ENCODE measurements around the gene DHX58.
A peak's percentile ranks its signal among the peaks of the same experiment; 100 is the strongest.

The DHX58 gene

DNA sequence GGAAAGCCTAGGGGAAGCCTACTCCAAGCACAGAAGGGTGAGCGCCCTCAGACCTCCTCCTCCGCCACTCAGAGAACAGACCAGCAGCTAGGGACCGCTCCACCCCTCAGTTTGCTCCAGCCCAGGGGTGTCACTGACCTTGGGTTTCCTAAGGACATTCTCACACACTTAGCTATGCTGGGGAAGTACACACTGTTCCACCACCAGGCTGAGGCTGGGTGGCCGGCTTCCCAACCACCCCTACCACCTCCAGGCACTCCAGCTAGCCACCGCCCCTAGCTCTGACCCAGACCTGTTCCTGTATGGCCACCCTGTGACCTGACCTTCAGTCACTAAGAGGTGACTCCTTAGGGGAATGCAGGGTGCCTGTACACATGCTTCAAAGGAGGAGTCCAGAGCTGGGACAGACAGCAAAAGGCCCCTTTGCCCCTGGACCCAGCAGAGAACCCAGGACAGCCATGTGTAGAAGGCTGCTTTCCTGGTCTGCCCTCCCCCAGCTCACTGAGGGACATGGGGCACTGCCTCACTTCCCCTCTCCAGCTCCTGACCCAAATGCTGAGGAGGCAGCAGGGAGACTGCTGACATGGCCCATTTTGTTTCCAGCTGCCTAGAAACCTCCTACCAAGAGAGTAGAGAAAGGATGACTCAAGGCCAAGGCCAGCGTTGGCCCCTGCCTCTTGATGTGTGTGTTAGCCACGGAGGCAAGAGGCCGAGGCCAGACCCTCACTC, 16.8 kb upstream of the DHX58 start:
- DNase-seq (ENCODE audit: low read depth): no peak

DNA sequence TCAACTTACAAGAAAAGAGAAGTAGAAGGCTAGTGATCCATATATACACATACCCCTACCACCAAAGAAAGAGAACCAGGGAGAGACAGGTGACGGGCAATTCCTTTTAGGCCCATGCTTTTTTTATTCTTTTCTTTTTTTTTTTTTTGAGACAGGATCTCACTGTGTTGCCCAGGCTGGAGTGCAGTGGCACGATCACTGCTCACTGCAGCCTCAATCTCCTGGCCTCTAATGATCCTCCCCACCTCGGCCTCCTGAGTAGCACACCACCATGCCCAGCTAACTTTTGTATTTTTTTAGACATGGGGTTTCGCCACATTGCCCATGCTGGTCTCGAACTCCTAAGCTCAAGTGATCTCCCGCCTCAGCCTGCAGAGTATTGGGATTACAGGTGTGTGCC, 14.9 kb upstream of the DHX58 start:
- no peak for DNase-seq (ENCODE audit: low read depth)

DNA sequence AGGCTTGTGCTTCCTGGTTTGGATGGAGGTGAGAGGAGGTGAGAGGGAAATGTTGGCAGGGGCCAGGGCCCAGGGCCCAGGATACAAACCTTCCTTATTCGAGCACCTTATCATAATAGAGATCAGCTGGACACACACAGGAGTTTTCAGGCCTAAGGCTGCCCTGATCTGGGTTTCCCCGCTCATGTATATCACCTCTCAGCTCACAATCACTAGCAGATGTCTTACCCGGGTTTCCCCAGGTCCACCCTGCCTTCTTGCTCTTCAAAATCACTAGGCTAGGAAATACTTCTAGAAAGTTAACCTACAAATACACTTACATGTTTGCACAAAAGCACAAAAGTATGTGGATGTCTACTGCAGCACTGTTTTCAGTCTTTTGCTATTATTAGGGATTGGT, 14.3 kb upstream of the DHX58 start:
- DNase-seq (ENCODE audit: low read depth): no peak

DNA sequence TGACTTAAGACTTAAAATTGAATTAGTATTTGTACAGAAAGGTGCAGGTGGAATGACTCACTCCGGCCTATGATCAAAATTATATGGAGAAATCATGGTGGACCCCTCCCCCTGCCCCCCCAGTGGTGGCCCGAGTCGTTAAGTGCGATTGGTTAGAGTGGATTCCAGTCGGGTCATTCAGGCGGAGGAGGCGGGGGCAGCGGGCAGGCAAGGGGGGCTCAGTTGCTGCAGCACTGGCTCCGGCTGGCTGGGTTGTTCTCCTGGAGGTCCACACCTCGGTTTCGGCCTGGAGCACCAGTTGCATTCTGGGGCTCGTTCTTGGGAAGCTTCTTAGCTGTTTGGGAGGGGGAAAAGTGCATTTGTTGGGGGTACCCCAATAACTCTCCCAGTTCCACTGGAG, 13.1 kb upstream of the DHX58 start:
- DNase-seq (ENCODE audit: low read depth): no peak

DNA sequence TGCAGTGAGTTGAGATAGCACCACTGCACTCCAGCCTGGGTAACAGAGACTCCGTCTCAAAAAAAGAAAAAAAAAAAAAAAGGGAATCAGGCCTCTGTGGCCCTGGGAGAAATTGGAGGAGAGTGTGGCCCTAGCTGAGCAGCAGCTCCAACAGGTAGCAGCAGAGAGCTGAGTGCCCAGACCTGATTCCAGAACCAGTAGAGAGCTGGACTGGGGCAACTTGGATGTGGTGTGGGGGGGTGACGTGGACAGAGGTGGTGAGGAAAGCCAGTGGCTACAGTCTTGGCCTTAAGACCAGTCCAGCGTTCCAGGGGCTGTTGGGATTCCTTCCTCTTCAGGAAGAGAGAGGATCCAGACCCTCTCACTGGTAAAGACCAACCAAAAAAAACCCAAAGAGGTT, 11.7 kb upstream of the DHX58 start:
- DNase-seq (ENCODE audit: low read depth): no peak

DNA sequence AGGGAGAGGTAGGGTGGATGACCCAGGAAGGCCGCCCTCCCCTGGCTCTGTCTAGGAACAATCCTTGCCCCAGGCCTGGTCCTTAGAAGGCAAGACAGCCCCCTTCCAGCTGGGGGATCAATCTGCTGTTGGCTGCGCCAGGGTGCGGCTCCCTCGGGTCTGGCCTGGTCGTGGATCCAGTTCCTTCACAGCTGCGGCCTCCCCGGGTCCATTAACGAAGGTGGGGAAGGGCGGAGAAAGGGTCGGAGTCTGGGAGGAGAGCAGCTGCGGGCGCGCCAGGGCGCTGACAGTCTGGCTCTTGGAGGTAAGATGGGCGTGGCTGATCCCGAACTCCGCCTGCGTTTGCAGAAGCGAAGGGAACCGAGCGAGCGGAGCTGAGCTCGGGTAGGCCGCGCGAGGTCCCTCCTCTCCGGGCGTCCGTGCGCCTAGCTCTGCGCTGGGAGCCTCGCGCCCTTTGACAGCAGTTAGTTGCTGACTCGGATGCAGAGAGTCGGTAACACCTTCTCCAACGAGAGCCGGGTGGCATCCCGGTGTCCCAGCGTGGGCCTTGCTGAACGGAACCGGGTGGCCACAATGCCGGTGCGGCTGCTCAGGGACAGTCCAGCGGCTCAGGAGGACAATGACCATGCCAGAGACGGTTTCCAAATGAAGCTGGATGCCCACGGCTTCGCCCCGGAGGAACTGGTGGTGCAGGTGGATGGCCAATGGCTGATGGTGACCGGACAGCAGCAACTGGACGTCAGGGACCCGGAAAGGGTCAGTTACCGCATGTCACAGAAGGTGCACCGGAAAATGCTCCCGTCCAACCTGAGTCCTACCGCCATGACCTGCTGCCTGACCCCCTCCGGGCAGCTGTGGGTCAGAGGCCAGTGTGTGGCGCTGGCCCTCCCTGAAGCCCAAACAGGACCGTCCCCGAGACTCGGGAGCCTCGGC, 10.1 kb upstream of the DHX58 start, which contains the start of gene HSPB9:
TSS of gene HSPB9 (plus strand) at position 434 of the 933 bp plus-strand sequence. CDS start at position 481, 47 bp downstream.
- DNase-seq (ENCODE audit: low read depth): no peak

DNA sequence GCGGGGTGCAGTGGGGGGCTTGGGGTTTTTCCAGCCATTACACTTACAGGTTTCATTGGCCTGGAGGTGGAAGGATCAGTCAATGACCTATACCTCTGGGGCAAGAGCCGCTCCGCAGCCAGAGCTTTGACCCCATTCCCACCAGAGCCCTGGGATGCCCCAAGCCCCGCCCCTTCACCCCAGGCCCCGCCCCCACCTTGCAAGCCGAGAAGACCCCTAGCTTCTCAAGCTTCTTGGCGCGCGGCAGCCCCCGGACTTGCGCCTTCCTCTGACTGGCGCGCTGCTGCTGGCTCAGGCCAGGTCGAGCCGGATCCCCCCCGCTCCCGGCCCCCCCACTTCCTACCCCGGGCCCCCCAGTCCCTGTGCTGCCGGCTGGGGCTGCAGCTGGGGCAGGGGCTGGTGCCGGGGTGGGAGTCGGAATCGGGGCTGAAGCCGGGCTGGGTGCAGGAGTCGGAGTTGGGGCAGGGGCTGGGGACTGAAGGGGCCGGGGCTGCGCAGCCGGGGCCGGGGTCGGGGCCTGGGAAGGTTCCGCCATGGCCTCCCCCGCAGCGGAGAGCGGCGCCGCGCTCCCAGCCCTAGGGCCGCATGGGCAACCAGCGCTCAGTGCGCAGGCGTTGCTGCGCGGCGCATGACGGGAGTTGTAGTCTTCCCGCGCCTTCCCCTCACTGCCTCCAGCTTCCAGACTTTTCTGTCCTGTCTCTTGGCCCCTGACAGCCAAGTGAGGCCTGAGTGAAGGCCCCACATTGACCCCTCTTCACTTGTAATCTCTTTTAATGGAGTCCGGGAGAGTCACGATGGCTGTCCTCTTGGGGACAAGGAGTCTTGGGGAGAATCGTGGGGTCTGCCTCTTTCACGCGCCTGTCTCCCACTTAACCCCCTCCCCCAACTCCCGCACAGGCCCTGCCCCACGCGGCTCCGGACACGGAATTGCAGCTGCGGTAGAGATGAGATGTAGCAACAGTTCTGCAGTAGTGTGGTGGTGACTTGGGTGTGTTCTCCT, 8.6 kb upstream of the DHX58 start, which contains the start of gene KAT2A:
TSS of gene KAT2A (minus strand) at position 598 of the 1,000 bp plus-strand sequence. CDS start at position 535, 63 bp downstream.
- DNase-seq (ENCODE audit: low read depth): peak; percentile 63

DNA sequence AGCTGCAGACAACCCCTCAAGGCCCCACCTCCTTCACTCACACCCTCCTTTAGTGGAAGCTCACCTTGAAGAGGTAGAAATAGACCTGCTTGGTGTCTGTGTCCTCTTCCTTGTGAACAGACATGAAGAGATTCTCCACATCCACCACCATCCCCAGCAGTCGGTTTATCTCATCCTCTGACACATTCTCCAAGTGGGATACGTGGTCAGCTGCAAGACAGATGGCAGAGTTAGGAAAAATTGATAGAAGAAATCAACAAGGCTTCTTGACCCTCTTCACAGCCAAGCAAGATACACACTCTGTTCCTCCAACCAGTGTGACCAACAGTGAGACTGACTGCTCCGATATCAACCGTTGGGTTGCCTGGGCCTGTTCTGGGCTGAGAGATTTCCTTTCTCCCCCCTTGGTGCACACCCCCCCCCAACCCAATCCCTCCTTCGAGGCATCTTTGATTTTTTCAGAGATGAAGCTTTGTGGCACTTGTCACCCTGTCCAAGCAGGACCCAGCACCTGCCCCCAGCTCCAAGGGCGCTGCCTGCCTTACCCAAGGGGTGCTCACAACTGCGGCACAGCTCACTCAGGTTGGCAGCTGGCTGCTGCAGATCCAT, 7.8 kb upstream of the DHX58 start:
- no peak for DNase-seq (ENCODE audit: low read depth)

DNA sequence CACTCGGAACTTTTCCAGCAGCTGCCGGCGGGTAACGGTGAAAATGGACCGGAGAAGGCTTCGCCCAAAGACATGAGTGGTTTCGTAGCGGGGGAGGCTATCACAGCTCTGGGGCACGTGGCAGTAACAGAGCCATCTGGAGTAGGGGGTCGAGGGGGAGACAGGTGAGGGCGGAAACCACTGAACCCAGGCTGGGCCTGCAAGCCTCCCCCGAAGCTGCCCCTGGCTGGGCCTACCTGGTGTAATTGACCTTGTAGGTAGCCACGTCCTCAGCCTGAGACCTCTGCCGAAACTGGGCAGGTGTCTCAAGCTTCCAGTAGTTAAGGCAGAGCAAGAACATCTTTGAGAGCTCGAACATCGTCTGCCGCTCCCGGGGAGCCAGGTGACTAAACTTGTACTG, 6.8 kb upstream of the DHX58 start:
- no peak for DNase-seq (ENCODE audit: low read depth)

DNA sequence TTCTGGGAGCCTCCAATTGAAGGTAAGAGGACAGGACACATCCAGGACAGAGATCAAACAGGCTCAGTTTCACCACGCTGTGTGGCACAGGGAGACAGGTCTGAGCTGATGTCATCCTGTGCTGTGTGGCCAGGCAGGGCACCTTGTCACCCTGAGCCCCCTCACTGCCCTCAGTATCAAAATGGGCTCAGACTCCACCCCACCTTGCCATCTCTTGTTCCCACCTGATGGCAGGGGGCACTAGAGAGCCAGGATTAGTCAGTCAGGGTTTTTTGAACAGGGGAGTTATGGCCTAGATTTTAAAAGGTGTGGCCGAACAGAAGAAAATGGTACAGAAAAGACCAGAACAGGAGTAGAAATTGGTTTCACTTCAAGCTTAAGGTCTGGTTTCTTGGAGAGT, 6.0 kb upstream of the DHX58 start:
- DNase-seq (ENCODE audit: low read depth): no peak

DNA sequence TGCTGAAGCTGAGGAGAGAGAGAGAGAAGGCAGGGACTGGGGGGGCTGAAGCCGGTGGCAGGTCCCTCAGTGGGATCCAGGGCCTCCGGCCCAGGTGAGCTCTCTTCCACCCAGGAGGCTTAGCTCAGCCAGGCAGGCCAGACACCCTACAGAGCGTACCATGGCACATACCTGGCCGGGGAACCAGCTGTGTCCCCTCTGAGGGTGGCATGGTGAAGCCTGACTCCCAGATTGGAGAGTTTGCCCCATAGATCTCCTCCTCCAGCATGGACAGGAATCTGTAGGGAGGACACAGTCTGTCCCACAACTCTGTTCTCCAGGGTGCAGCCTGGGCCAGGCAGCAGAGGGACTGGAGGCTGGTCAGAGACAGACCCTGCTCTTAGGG, 5.6 kb upstream of the DHX58 start:
- no peak for DNase-seq (ENCODE audit: low read depth)

DNA sequence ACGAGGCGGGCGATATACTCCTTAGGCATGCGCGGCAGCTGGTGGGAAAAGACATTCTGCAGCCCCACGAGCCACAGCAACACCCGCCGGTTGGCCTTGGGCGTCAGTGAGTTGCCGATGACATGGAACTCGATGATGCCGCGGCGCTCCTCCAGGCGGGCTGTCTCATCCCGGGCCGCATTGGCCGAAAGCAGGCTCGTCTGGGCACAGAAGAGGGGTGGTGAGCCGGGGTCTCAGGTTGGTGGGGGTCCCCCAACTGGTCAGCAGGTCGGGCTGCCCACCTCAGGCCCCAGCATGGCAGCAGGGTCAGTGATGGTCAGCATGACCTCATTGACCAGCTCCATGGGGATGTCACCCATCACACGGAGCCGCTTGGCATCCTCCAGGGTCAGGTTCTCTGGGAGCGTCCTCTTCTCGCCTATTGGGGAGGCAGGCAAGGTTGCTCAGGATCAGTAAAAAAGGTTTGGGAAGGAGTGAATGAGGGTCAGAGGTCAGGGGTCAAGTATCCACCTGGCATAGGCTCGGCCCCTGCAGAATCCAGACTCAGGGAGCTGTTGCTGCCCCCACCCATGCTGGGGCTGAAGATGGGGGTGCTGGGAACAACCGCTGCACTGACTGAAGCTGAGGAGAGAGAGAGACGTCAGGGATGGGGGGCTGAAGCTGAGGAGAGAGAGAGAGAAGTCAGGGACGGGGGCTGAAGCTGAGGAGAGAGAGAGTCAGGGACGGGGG, 5.0 kb upstream of the DHX58 start:
- DNase-seq (ENCODE audit: low read depth): no peak

DNA sequence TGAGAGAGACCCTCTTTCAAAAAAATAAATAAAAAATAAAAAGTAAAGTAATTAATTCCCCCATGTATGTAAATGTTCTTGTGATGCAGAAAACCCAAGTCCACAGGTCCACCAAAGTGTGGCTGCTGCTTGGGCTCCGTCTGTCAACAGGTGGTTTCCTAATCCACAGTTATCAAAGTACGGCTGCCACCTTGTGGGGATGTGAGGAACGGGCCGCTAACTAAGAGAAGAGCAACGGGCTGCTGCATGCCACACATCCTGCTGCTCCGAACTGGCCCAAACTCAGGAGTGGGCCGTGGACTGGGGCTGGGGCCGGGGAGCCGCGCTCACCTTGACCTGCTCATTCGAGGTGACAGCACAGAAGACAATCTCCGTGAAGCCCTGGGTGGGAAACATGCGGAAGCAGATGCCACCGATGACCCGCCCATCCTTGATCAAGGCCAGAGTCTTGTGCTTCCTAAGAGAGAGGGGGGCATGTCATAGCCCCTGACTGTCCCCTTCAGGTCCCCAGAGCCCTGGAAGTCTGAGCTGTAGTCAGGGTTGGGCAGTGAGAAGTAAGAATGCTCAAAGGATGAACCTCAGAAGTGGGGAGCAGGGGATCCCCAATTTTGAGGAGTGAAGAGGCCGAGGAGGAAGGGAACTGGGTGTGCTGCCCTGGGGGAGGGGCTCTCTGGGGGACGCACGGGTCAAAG, 4.3 kb upstream of the DHX58 start:
- DNase-seq (ENCODE audit: low read depth): peak; percentile 66

DNA sequence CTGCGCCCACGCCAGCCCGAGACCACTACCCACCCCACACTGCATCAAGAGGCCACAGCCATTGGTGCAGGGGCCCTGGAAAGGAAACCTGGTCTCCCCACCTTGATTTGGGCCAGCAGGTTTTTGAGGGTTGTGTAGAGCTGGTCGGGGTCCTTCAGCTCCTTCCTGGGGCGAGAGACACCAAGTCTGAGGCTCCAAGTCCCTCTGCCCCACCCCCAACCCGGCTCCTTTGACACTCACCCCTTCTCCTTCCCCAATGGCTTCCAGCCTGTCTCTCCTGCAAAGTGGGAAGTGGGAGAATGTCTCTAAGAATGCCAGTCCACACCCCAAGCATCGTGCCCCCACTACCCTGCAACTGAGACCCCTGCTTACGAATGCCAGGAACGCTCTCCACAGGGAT, 1.6 kb upstream of the DHX58 start:
- DNase-seq (ENCODE audit: low read depth): no peak

DNA sequence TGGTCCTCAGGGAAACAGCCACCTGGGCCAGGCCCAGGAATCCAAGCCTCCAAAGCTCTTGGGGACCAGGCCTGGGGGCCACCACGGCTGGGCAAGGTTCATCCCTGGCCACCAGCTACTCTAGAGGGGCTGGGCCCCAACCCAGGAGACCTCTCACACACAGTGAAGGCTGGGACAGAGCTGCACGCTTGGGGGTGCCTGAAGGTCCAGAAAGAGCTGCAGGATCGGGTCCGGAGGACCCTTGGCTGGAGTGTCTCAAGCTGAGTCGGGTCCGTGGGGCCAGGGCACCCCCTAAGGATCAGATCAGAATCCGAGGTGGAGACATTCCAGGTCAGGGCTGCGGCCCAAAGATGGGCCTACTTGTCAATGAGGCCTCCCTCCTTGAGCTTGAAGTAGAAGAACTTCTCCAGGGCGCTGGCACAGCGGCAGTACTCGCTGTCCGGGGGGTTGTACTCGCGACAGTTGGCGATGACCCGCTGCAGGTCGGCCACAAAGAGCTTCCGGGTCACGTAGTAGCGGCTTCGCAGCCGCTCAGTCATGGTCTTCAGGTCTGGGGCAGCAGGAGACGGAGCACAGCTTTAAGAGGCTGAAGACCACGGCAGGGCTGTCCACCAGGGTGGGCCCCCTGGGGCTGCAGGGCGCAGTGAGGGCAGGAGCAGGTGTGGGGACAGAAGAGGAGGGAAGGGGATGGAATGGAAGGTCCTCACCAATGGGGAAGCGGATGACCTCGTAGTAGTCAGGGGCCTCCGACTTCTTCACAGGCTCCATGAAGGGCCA, 967 bp upstream of the DHX58 start:
- no peak for DNase-seq (ENCODE audit: low read depth)

DNA sequence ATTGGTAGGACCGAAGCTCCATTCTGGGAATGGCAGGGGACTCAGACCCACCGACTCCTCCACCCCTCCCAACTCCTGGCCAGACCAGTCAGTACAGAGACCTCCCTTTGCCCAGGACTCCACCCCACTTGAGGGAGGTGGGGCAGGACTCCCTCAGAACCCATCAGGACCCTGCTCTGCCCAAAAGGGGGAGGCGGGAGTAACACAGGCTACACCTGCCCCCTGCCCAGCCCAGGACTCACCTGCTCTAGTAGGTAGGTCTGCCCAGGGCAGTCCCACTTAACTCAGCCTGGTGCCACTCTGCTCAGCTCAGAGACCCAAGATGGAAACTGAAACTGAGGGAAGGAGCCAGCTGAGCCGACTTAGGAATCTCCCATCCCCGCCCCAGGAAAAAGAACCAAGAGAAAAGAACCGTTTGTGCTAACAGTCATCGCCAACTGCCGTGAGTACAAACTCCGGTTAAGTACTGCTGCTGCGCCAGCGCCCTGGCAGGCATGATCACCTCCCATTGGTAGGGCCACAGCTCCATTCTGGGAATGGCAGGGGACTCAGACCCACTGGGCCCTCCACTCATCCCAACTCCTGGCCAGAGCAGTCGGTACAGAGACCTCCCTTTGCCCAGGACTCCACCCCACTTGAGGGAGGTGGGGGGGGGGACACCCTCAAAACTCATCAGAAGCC, 503 bp downstream of the DHX58 start:
- DNase-seq (ENCODE audit: low read depth): no peak

DNA sequence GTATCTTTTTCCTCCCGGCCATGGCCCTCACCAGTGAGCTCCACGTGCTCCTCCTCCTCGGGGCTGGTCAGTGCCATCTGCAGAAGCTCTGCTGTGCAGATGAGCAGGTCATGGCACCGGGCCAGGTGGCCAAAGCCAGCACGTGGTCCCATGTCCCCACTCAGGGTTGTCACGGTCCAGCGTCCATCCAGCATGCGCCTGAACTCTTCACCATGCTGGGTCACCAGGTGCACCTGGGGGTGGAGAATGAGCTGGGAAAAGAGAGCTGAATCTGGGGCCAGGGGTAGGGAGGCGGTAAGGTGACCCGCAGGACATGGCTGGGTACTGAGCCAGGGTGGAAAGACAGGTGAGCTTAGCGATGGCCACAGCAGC, 1.3 kb downstream of the DHX58 start:
- DNase-seq (ENCODE audit: low read depth): no peak

DNA sequence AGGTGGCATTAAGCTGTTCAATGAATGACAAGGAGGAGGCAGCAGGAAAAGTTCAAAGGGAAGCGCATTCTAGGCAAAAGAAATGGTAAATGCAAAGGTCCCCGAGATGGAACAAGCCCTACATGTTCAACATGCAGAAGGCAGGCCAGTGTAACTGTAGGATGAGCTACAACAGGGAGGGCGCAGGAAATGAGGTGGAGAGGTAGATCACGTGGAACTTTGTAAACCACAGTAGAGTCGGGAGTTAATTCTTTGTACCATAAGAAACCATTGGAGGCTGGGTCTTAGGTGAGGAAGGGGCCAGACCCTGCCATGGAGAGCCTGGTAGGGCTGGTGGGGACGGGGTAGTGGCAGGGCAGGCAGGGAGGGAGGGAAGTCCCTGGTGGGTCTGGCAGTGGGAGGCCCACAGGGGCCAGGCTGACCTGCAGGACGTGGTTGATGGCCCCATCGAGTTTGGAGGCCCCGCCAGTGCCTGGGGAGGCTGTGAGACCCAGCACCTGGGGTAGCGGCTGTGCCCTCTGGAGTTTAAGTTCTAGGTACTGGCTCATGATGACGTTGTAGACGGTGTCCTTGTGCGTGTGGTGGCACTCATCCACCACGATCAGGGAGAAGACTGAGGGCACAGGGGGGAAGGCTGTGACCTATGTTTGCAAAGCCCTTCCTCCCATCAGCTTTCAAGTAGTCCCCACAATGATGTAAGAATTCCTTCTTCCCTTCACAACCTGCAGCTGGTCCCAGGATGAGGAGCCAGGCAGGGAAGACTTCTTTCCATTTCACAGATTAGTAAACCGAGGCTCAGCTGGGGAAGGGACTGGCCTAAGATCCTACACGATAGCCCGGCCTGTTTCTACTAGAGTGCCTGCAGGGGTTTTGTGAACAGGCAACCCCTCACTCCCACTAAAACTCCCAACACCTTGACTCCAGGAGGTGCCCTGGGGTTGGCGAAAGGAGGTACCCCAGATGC, 1.9 kb downstream of the DHX58 start:
- DNase-seq (ENCODE audit: low read depth): no peak

Measured in activated T-helper 1 cell treated with Interleukin-2 at 50 U/mL for 16 hours (primary cell).